ENCODE data around the gene TDRD15.
"Not testable (repeated sequence)": the region's sequence is repeated elsewhere in the genome, so short reads cannot be mapped to it uniquely, and the experiment has no call there.

TDRD15 gene

DNA sequence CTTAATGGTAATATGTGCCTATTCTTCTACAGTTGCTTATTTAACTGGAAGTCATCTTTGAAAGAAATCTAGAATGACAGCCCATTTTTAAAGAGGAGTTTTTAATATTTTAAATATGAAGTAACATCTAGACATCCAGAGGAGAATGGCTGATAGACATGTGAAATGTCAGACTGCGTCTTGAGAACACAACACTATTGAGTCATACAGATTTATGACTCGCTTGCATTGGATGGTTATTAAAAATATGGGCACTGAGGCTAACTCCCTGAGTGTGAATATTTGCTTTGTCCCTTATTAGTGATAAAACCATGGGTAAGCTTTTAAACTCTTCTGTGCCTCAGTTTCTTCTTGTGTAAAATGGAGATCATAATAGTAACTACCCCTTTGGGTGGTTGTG, 22.9 kb downstream of the TDRD15 start:
- DNase-seq (ENCODE audit: low read depth in 2 of 2): no peak

- DNase-seq (ENCODE audit: low read depth in 2 of 2): no peak
Measured at GRCh38 chr2:21148718-21149117, 24.9 kb downstream of the TDRD15 start.

DNA sequence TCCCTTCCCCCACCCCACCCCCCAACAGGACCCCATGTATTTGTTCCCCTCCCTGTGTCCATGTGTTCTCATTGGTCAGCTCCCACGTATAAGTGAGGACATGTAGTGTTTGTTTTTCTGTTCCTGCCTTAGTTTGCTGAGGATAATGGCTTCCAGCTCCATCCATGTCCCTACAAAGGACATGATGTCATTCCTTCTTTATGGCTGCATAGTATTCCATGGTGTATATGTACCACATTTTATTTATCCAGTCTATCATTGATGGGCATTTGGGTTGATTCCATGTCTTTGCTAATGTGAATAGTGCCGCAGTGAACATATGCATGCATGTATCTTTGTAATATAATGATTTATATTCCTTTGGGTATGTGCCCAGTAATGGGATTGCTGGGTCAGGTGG, 27.5 kb downstream of the TDRD15 start:
- not testable (repeated sequence) for DNase-seq (ENCODE audit: low read depth in 2 of 2)

DNA sequence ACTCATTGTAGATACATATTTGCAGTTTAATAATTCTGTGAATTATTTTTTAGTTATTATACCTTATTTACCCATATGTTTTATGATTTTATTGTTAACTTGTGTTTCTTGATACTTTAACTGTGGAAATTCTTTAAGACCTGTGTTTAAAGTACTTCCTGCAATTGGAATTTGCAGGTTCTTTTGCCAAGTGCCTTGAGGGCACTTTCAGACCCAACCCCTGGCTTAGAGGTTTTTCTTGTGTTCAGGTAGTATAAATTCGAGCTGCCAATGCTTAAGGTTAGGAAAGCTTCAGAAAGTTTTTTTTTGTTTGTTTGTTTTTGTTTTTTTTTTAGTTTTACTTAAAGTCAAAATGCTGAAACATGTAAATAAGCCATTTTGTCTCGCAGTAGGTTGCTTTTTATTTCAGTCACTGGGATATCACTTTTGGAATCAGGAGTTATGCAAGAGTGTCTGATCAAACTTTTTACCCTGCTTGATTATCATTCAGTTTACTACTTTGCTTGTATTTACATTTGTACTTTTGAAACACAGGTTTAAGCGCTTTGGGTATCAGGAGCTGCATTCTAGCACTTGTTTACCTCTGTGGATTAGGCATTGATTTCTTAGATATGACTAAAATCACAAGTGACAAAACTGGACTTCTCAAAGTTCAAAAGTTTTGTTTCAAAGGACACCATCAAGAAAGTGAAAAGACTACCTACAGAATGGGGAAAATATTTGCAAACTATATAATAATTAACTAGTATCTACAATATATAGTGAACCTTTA, 31.8 kb downstream of the TDRD15 start:
- no peak for DNase-seq (ENCODE audit: low read depth in 2 of 2)

- no peak for DNase-seq (ENCODE audit: low read depth in 2 of 2)
Measured at GRCh38 chr2:21161122-21161521, 37.4 kb downstream of the TDRD15 start.

GRCh38 chr2:21161832-21162614, 38.3 kb downstream of the TDRD15 start:
- DNase-seq (ENCODE audit: low read depth in 2 of 2): no peak

- DNase-seq (ENCODE audit: low read depth in 2 of 2): no peak
Measured at GRCh38 chr2:21162615-21162878, 38.8 kb downstream of the TDRD15 start.

DNA sequence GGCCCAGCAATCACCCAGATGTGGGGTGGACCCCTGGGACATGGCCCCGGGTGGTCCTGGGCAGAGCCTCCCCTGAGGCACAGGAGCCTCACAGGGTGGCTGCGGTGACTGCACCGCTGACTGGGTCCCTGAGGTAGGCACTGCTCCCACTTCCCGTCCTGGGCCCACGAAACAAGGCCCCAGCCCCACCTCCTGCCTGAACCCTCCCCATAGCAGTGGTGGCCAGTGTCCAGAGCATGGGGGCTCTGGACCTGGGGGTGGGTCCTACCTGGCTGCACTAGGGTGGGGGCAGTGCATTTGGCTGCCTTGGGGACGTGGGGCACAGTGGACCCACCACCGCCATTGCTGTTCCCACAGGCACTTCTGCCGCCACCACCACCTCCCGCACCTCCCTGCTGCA, 39.4 kb downstream of the TDRD15 start:
- DNase-seq (ENCODE audit: low read depth in 2 of 2): no peak

DNA sequence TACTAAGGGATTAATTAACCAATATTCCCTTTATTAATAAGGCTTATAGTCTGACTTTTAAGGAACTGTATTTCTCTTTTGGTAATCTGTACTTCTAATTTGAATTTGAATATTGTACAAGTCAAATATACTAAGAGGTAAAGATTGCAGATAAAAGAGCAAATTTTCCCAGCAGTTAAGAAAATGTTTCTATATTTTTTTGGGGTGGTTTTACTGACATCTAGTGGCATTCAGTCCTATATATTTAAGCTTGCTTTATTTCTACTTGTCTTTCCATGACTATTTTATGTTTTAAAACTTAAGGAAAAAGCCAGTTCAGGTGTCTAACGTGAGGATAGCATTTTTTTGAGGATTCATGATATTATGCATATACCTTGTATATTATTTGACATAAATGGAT, 41.6 kb downstream of the TDRD15 start:
- no peak for DNase-seq (ENCODE audit: low read depth in 2 of 2)

DNA sequence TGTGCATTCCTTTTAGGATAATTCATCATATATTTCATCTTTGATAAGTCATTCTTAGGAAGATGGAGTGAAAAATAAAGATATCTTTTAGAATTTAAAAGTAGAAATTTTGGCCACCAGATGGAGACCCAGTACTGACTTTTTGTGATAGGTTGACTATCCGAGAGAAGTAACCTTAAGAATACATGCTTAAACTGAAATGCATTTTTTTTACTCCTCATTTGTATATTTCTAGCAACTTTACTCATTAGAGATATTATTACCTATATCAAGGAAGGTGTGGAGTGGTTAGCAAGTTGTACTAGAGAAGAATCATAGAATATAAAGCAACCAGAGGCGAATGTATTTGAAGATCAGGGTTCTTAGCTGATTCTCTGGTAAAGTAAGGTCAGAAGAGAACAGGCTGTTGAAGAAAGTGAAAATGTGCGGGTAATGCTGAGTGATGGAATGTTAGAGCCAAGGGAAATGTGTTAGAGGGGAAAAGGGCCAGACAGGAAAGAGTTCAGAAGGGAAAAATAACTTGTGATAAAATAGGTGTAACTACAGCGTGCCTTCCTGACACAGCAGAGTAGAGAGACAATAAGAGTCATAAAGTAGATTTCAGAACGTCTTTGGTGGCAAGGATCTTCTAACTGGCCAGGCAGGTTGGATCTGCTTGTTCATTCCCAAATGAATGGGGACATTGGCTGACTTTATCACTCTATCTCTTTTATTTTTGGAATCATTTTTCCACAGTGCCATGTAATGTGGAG, 52.3 kb downstream of the TDRD15 start:
- no peak for DNase-seq (ENCODE audit: low read depth in 2 of 2)

GRCh38 chr2:21181957-21182356, 58.2 kb downstream of the TDRD15 start:
- DNase-seq (ENCODE audit: low read depth in 2 of 2): no peak

- DNase-seq (ENCODE audit: low read depth in 2 of 2): no peak
Measured at GRCh38 chr2:21183306-21183705, 59.5 kb downstream of the TDRD15 start.

DNA sequence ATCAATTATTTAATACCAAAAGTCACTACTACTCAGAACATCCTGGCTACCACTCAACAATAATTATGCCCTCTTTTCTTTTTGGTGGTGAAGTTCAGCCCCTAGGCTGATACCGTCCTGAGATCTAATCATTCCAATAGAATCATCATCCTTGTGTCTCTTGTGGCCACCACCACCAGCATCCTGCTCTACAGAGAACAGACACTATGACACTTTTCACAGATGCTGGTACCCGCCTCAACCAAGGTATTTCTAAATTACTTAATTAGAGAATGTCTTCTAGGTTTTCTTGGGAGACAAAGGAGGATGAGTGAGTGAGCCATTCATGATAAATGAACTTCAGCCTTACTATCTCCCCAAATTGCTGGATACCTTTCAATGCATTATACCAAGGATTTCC, 60.0 kb downstream of the TDRD15 start:
- DNase-seq (ENCODE audit: low read depth in 2 of 2): no peak

- no peak for DNase-seq (ENCODE audit: low read depth in 2 of 2)
Measured at GRCh38 chr2:21191535-21191934, 67.8 kb downstream of the TDRD15 start.

All from stimulated activated CD8-positive, alpha-beta memory T cell treated with anti-CD3 and anti-CD28 coated beads, Interleukin-15, amount 100 ng/mL, for 4 hours (primary cell).